WERI-Rb-1 (cell line): ENCODE results near the gene EYA2.

Source experiments
- DNase-seq: peaks from one replicate; pipeline ENCODE4 v3.0.0-alpha.2; 2020
- H3K27ac ChIP-seq: fragments of 250-450 bp; sonication (Bioruptor Pico); 2 replicates; pipeline ENCODE4 v1.5.1; 2020; ENCODE audit warnings: mild to moderate bottlenecking, moderate library complexity
- H3K27me3 ChIP-seq: fragments of 250-450 bp; sonication (Bioruptor Pico); 2 replicates; pipeline ENCODE4 v1.5.1; 2021; ENCODE audit warnings: mild to moderate bottlenecking, low read depth, moderate library complexity; ENCODE audit not compliant: insufficient read depth, severe bottlenecking
- H3K36me3 ChIP-seq: fragments of 250-450 bp; sonication (Bioruptor Pico); 2 replicates; pipeline ENCODE4 v1.5.1; 2020; ENCODE audit warnings: mild to moderate bottlenecking, moderate library complexity
- H3K4me3 ChIP-seq: 2 replicates; pipeline ENCODE4 v1.5.1; 2011; ENCODE audit warnings: low read depth, mild to moderate bottlenecking, control low read depth, low read length
- H3K9me3 ChIP-seq: fragments of 250-450 bp; sonication (Bioruptor Pico); 2 replicates; pipeline ENCODE4 v1.5.1; 2021; ENCODE audit warnings: mild to moderate bottlenecking, moderate library complexity; ENCODE audit not compliant: severe bottlenecking
- TF ChIP-seq, protein P1 (sequence below): IDR thresholded peaks from 2 replicates; pipeline ENCODE4 v1.5.1; 2011; ENCODE audit warnings: low read depth, mild to moderate bottlenecking, control low read depth, inconsistent platforms, low read length

EYA2 gene

DNA sequence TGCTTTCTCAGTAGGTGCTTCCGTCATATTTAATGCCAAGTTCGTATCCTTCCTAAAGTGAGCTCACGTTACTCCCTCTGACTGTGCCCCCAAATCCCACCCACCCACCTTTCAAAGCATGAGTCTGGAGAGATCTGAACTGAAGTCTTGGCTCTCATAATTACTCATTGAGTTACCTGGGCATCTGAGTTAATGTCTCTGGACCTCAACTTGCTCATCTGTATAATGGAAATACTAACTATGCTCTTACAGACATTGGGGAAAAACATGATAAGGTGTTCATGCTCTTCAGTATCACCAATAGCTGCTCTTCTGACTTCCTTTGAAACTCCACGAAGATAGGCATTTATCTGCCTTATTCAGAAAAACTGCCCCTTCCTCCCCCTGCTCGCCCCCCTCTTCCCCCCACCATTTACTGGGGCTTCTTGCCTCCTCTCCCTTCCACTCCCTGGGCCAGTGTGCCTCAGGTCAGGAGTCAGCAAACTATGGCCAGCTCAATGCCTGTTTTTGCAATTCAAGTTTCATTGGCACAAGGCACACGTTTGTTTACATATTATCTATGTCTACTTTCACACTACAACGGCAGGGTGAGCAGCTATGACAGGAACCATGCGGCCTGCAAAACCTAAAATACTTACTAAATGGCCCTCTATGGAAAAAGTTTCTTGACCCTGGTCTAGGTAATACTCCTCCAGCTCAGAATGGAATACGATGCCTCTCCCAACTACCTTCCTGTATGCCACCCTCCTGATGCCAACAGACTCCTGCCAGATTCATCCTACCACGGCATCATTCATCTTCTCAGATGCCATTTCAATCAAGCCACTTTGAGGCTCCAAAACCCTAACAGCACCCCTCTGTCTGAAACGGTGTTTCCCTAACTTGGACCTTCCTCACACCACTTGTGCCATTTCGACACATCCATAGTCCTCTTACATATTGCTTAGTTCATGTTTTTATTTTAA is 323.1 kb downstream of the EYA2 start:
- no peak for DNase-seq
- no peak overlapping the region for H3K4me3 ChIP-seq
- no peaks in the 10 kb centered on the region for H3K9me3 ChIP-seq
- peaks cover 84% of the 10 kb centered on the region for H3K36me3 ChIP-seq
- TF ChIP-seq, protein P1, sequence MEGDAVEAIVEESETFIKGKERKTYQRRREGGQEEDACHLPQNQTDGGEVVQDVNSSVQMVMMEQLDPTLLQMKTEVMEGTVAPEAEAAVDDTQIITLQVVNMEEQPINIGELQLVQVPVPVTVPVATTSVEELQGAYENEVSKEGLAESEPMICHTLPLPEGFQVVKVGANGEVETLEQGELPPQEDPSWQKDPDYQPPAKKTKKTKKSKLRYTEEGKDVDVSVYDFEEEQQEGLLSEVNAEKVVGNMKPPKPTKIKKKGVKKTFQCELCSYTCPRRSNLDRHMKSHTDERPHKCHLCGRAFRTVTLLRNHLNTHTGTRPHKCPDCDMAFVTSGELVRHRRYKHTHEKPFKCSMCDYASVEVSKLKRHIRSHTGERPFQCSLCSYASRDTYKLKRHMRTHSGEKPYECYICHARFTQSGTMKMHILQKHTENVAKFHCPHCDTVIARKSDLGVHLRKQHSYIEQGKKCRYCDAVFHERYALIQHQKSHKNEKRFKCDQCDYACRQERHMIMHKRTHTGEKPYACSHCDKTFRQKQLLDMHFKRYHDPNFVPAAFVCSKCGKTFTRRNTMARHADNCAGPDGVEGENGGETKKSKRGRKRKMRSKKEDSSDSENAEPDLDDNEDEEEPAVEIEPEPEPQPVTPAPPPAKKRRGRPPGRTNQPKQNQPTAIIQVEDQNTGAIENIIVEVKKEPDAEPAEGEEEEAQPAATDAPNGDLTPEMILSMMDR, result no peak
- H3K27ac ChIP-seq, result no peak overlapping the region
- no peaks in the 10 kb centered on the region for H3K27me3 ChIP-seq

DNA sequence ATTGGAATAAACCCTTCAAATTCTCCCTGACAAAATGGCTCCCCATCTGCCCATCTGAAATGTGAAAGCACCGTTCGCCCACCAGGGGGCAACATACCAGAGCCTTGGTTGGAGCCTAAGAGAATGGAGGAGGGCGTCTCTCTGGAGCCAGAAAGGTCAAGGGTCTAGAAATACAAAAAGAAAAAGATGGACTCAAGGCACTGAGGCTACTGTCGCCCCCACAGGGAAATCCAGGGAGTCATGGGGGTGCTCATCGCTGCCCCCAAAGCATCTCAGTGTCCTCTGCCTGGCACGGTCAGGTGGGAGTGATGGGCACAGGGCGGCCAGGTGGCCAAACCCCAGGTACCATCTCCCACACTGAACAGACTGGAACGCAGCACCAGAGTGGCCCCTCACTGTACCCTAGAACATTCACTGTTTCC is 325.5 kb downstream of the EYA2 start:
- Histone ChIP-seq H3K4me3 (no peak overlapping the region), H3K27me3 (no peaks in the 10 kb centered on the region), H3K9me3 (no peaks in the 10 kb centered on the region), H3K27ac (no peak overlapping the region), H3K36me3 (peaks cover 85% of the 10 kb centered on the region)
- DNase-seq, result peak; percentile 60
- TF ChIP-seq, protein P1, result peak; percentile 57

DNA sequence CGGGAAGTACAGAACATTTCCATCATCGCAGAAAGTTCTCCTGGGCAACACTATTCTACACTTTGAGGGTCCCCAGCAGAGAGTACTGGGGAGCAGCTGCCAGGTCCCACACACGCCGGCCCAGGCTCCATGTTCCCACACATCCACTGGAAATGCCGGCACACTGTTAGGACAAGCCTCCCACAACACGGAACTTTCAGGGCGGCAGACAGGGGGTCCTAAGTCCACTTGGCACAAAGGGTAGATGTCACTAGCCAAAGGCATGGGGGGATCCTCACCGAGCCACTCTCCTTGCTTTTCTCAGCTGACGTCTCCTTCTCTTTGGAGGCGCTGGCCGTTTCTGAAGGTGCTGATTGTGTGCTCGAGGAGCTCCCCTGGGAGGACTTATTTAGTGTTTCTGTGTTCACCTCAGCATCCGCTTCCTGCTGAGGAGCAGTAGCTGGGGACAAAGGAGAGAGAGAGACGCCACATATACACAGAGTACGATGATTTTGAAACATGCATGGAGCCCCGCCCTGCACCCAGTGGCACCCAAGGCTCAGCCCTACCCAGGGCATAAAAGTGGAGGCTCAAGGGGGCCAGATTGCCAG is 326.5 kb downstream of the EYA2 start:
- Histone ChIP-seq H3K27ac (no peak overlapping the region), H3K4me3 (no peak overlapping the region), H3K36me3 (peaks cover 79% of the 10 kb centered on the region), H3K27me3 (no peaks in the 10 kb centered on the region), H3K9me3 (no peaks in the 10 kb centered on the region)
- DNase-seq, result no peak
- TF ChIP-seq, protein P1, result no peak

DNA sequence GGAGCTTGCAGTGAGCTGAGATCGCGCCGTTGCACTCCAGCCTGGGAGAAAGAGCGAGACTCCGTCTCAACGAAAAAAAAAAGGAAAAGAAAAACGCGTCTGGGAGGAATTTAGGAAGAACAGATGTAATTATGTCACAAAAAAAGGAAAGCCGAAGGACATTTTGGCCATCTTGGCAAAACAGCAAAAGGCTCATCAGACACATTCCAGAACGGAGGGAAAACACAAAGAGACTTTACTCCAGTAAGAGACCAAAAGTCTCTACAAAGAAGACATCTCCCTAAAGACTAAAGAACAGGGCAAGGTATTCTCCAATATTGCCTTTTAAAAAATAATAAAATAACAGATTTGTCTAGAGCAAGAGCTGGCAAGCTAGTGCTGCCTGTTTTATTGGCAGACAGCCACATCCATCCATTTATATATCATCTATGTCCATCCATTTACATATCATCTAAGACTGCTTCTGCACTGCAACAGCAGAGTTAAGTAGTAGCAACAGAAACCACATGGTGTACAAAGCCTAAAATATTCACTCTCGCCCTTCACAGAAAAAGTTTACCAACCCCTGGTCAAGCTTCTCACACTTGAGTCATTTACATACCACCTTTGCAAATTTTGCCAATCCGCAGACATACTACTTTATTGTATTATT is 328.0 kb downstream of the EYA2 start:
- TF ChIP-seq, protein P1, result no peak
- Histone ChIP-seq H3K36me3 (peaks cover 85% of the 10 kb centered on the region), H3K27me3 (no peaks in the 10 kb centered on the region), H3K9me3 (no peaks in the 10 kb centered on the region), H3K4me3 (no peak overlapping the region), H3K27ac (no peak overlapping the region)
- no peak for DNase-seq

DNA sequence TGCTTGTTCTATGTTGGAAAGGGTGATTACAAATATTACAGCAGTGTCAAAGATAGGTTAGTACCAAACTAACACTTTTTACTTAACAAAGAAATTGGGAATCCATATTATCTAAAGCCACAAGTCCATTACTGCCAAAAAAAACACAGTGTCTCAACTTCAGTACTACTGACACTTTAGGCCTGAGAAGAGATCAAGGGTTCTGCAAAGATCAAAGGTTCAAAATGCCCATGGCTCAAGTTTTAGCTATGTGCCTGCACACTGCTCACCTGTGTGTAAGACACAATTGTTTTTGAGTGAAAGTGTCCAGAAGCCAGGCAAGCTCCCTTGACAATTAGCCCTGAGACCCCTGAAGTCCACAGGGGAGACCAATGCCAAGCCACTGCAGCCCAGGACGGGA is 329.3 kb downstream of the EYA2 start:
- H3K36me3 ChIP-seq, result peaks cover 83% of the 10 kb centered on the region
- H3K27ac ChIP-seq, result no peak overlapping the region
- H3K9me3 ChIP-seq, result no peaks in the 10 kb centered on the region
- no peak for DNase-seq
- TF ChIP-seq, protein P1, result no peak
- H3K27me3 ChIP-seq, result no peaks in the 10 kb centered on the region
- H3K4me3 ChIP-seq, result no peak overlapping the region
